ENCODE results near the gene ATF6B. TPM values are rescaled to one million over a fixed set of nuclear protein-coding genes. Genes with fewer than 3 reads are reported as not detected.
A peak's percentile ranks its signal among the peaks of the same experiment; 100 is the strongest.

The ATF6B gene
- total RNA-seq, 6 experiments from 2014 or later = 15.2 to 35.5 (median 33.2) TPM

DNA sequence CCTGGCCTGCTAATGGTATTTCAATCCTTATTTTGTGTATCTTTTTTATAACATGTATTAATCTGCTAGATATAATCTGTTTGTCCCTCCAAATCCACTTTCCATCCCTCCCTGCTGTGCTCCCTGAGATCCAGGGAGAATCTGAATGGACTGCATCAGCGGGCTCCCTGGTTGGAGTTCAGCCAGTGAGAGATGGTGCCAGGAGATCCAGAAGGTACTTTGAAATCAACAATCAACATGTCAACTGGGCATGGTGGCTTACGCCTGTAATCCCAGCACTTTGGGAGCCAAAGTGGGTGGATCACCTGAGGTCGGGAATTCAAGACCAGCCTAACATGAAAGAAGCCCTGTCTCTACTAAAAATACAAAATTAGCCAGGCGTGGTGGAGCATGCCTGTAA is 4.4 kb downstream of the ATF6B start:
- no peak overlapping the region for H3K4me3 ChIP-seq
- intact Hi-C loops (cut with DNase I) = no loop called here
- 47% methylated on average over 4 of the region's 4 CpGs for WGBS (ENCODE audit: insufficient coverage, low coverage, low lambda C conversion rate, missing lambda C conversion rate)
- no peak for DNase-seq
- no peaks in the 10 kb centered on the region for H3K9me3 ChIP-seq
- H3K4me1 ChIP-seq = peaks cover 0 to 28% (median 12%) of the 10 kb centered on the region in 4 donors
- peaks cover 0 to 57% (median 20%) of the 10 kb centered on the region in 4 donors for H3K36me3 ChIP-seq
- ATAC-seq = no peak
- TF ChIP-seq CTCF (IDR thresholded peaks at IDR 0.05) = no peak
- TF ChIP-seq POLR2A (IDR thresholded peaks at IDR 0.05) = no peak
- no peaks in the 10 kb centered on the region for H3K27me3 ChIP-seq
- no peak overlapping the region for H3K27ac ChIP-seq

- Histone ChIP-seq H3K4me3 (no peak overlapping the region), H3K27me3 (no peaks in the 10 kb centered on the region), H3K9me3 (no peaks in the 10 kb centered on the region), H3K36me3 (peaks cover 2 to 79% (median 35%) of the 10 kb centered on the region in 4 donors), H3K27ac (no peak overlapping the region), H3K4me1 (peaks cover 0 to 11% (median 5%) of the 10 kb centered on the region in 4 donors)
- TF ChIP-seq CTCF (IDR thresholded peaks at IDR 0.05) = no peak
- TF ChIP-seq POLR2A (IDR thresholded peaks at IDR 0.05) = no peak
- ATAC-seq = no peak
- 90% methylated on average over 10 of the region's 12 CpGs for WGBS (ENCODE audit: insufficient coverage, low coverage, low lambda C conversion rate, missing lambda C conversion rate)
- intact Hi-C loops (cut with DNase I) = no loop called here
- no peak for DNase-seq
Observed at GRCh38 chr6:32120573-32121059, 7.4 kb downstream of the ATF6B start.

DNA sequence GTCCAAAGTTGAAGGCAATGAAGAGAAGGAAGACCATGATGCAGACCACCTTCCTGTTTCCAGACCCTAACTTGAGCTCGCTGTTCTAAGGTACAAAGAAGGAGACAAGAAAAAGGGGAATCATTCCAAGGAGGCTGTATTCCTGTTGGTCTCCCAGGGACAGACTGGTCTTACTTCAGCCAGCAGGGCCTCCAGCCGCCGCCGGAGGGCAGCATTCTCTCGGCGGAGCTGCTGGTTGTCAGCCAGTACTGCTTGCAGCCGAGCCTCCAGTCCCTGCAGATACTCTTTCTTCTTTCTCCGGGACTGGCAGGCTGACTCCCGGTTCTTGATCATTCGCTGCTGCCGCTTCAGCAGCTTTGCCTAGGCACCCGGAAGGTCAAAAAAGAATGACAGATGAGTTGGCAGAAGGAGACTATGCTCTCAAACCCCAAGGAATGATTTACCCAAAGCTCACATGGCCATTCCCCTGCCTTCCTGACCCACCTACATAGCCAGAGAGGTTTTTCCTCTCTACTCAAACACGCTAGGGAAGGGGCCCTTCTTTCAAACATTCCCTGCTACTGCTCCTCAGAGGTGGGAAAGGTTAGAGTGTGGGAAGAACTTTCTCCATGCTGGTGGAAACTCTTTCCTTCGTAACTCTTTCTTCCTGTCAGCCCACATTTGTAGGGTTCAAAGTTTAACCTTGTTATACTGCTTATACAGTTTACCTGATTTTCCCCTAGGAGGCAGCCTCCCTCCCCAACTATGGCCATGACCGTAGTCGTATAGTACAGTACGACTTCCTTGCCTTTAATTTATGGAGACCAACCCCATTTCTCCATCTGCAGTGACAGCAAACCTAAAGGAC is 9.0 kb downstream of the ATF6B start:
- Histone ChIP-seq H3K27me3 (no peaks in the 10 kb centered on the region), H3K9me3 (no peaks in the 10 kb centered on the region), H3K4me1 (peaks cover 0 to 11% (median 5%) of the 10 kb centered on the region in 4 donors), H3K36me3 (peaks cover 2 to 62% (median 32%) of the 10 kb centered on the region in 4 donors), H3K27ac (peak overlapping the region in 2 of 3 donors; percentile 2 to 54), H3K4me3 (peak overlapping the region in 2 of 3 donors; percentile 9 to 28)
- TF ChIP-seq CTCF (IDR thresholded peaks at IDR 0.05) (peak; percentile 86 to 97 (median 94)), POLR2A (IDR thresholded peaks at IDR 0.05) (no peak)
- WGBS (ENCODE audit: insufficient coverage, low coverage, low lambda C conversion rate, missing lambda C conversion rate) = 16% methylated on average over 12 of the region's 17 CpGs
- DNase-seq = peak; percentile 85 to 89 (median 87)
- intact Hi-C loops (cut with DNase I) = loop anchor here (5.0 kb wide), 2 partner anchors 33 to 38 kb away; partner anchors contain the start of genes PPT2 (in 1 of the 2) and PRRT1 (in 1 of the 2)
- ATAC-seq = peak; percentile 91 to 96 (median 92)

- H3K4me1 ChIP-seq = peaks cover 0 to 11% (median 5%) of the 10 kb centered on the region in 4 donors
- intact Hi-C loops (cut with DNase I) = loop anchor here (5.0 kb wide), 2 partner anchors 35 to 40 kb away; partner anchors contain the start of genes PPT2 (in 1 of the 2) and PRRT1 (in 1 of the 2)
- no peak for DNase-seq
- WGBS (ENCODE audit: insufficient coverage, low coverage, low lambda C conversion rate, missing lambda C conversion rate) = 100% methylated on average over 2 of the region's 9 CpGs
- no peaks in the 10 kb centered on the region for H3K27me3 ChIP-seq
- ATAC-seq = no peak
- TF ChIP-seq CTCF (IDR thresholded peaks at IDR 0.05) (no peak), POLR2A (IDR thresholded peaks at IDR 0.05) (no peak)
- H3K9me3 ChIP-seq = no peaks in the 10 kb centered on the region
- H3K36me3 ChIP-seq = peaks cover 2 to 55% (median 32%) of the 10 kb centered on the region in 4 donors
- H3K27ac ChIP-seq = no peak overlapping the region
- no peak overlapping the region for H3K4me3 ChIP-seq
Observed at GRCh38 chr6:32117461-32117860, 10.6 kb downstream of the ATF6B start.

Measured in right lobe of liver (tissue), 6 donors.